ENCODE data around the gene COL18A1.

The COL18A1 gene

GRCh38 chr21:45405819-45406762 lies 1.1 kb downstream of the COL18A1 start:
- Histone ChIP-seq H3K79me2 (ENCODE audit: insufficient read depth, low read length) (no peaks in the 10 kb centered on the region), H3F3A (ENCODE audit: low read depth) (no peaks in the 10 kb centered on the region), H3K27me3 (ENCODE audit: insufficient read depth, low read length, poor library complexity, severe bottlenecking) (no peaks in the 10 kb centered on the region), H2AFZ (ENCODE audit: low read length) (no peak overlapping the region), H3K9me3 (ENCODE audit: insufficient read depth, low read depth, low read length) (0 out of 2 replicates have a peak, but pooled peaks cover 3% of the 10 kb centered on the region), H3K4me3 (ENCODE audit: low read length, poor library complexity, severe bottlenecking) (no peak overlapping the region), H3K9ac (ENCODE audit: low read depth, low read length, poor library complexity, severe bottlenecking) (no peak overlapping the region), H3K4me2 (ENCODE audit: low read depth, low read length, poor library complexity, severe bottlenecking) (no peak overlapping the region), H3K36me3 (ENCODE audit: insufficient read depth, low read length) (no peaks in the 10 kb centered on the region), H4K20me1 (ENCODE audit: insufficient read depth, low read length, poor library complexity, severe bottlenecking) (no peaks in the 10 kb centered on the region), H3K9me2 (replicated peaks; ENCODE audit: low read depth, low read length) (no peaks in the 10 kb centered on the region), H3K4me1 (ENCODE audit: insufficient read depth, low read length, poor library complexity, severe bottlenecking) (no peaks in the 10 kb centered on the region)
- TF ChIP-seq EZH2phosphoT487 (IDR thresholded peaks at IDR 0.05; ENCODE audit: borderline replicate concordance), result no peak
- TF ChIP-seq CTCF (conservative IDR thresholded peaks at IDR 0.05; ENCODE audit: low read length), result no peak

- Histone ChIP-seq H3K9ac (ENCODE audit: low read depth, low read length, poor library complexity, severe bottlenecking) (no peak overlapping the region), H3K9me2 (replicated peaks; ENCODE audit: low read depth, low read length) (no peaks in the 10 kb centered on the region), H3K4me2 (ENCODE audit: low read depth, low read length, poor library complexity, severe bottlenecking) (no peak overlapping the region), H4K20me1 (ENCODE audit: insufficient read depth, low read length, poor library complexity, severe bottlenecking) (no peaks in the 10 kb centered on the region), H3K79me2 (ENCODE audit: insufficient read depth, low read length) (no peaks in the 10 kb centered on the region), H2AFZ (ENCODE audit: low read length) (no peak overlapping the region), H3K4me3 (ENCODE audit: low read length, poor library complexity, severe bottlenecking) (no peak overlapping the region), H3K4me1 (ENCODE audit: insufficient read depth, low read length, poor library complexity, severe bottlenecking) (no peaks in the 10 kb centered on the region), H3K36me3 (ENCODE audit: insufficient read depth, low read length) (no peaks in the 10 kb centered on the region), H3F3A (ENCODE audit: low read depth) (no peaks in the 10 kb centered on the region), H3K9me3 (ENCODE audit: insufficient read depth, low read depth, low read length) (no peaks in the 10 kb centered on the region), H3K27me3 (ENCODE audit: insufficient read depth, low read length, poor library complexity, severe bottlenecking) (no peaks in the 10 kb centered on the region)
- no peak for TF ChIP-seq CTCF (conservative IDR thresholded peaks at IDR 0.05; ENCODE audit: low read length)
Measured at GRCh38 chr21:45406801-45407628, 2.0 kb downstream of the COL18A1 start.

GRCh38 chr21:45407629-45408247 lies 2.8 kb downstream of the COL18A1 start:
- Histone ChIP-seq H3K4me2 (ENCODE audit: low read depth, low read length, poor library complexity, severe bottlenecking) (no peak overlapping the region), H3K4me1 (ENCODE audit: insufficient read depth, low read length, poor library complexity, severe bottlenecking) (no peaks in the 10 kb centered on the region), H3K9me3 (ENCODE audit: insufficient read depth, low read depth, low read length) (no peaks in the 10 kb centered on the region), H3K27me3 (ENCODE audit: insufficient read depth, low read length, poor library complexity, severe bottlenecking) (no peaks in the 10 kb centered on the region), H2AFZ (ENCODE audit: low read length) (no peak overlapping the region), H3K36me3 (ENCODE audit: insufficient read depth, low read length) (no peaks in the 10 kb centered on the region), H3K9me2 (replicated peaks; ENCODE audit: low read depth, low read length) (no peaks in the 10 kb centered on the region), H3K79me2 (ENCODE audit: insufficient read depth, low read length) (no peaks in the 10 kb centered on the region), H3F3A (ENCODE audit: low read depth) (no peaks in the 10 kb centered on the region), H4K20me1 (ENCODE audit: insufficient read depth, low read length, poor library complexity, severe bottlenecking) (no peaks in the 10 kb centered on the region), H3K9ac (ENCODE audit: low read depth, low read length, poor library complexity, severe bottlenecking) (no peak overlapping the region), H3K4me3 (ENCODE audit: low read length, poor library complexity, severe bottlenecking) (no peak overlapping the region)
- TF ChIP-seq CTCF (conservative IDR thresholded peaks at IDR 0.05; ENCODE audit: low read length), result no peak
- TF ChIP-seq EZH2phosphoT487 (IDR thresholded peaks at IDR 0.05; ENCODE audit: borderline replicate concordance), result no peak

Measured in Loucy (cell line).